ENCODE data around the gene LAPTM5.
"Not testable (repeated sequence)": the region's sequence is repeated elsewhere in the genome, so short reads cannot be mapped to it uniquely, and the experiment has no call there.

LAPTM5 gene

GRCh38 chr1:30790850-30791778 lies 33.5 kb upstream of the LAPTM5 start:
- H3K4me3 Mint-ChIP-seq: no peak overlapping the region
- no peaks in the 10 kb centered on the region for H3K36me3 Mint-ChIP-seq (ENCODE audit: low read depth)
- peaks cover 10% of the 10 kb centered on the region for H3K27me3 Mint-ChIP-seq
- no peaks in the 10 kb centered on the region for H3K9me3 Mint-ChIP-seq
- peaks cover 10% of the 10 kb centered on the region for H3K4me1 Mint-ChIP-seq
- no peak for DNase-seq
- H3K27ac Mint-ChIP-seq: no peak overlapping the region
- peak; percentile 47 for ATAC-seq

GRCh38 chr1:30790256-30790525 lies 32.6 kb upstream of the LAPTM5 start:
- ATAC-seq; H3K36me3 Mint-ChIP-seq (ENCODE audit: low read depth); H3K27ac Mint-ChIP-seq; H3K4me1 Mint-ChIP-seq; DNase-seq; H3K4me3 Mint-ChIP-seq; H3K9me3 Mint-ChIP-seq: not testable (repeated sequence)
- H3K27me3 Mint-ChIP-seq: peaks cover 10% of the 10 kb centered on the region

GRCh38 chr1:30789388-30790255 lies 32.0 kb upstream of the LAPTM5 start:
- Mint-ChIP-seq H3K27ac (no peak overlapping the region), H3K4me3 (no peak overlapping the region), H3K4me1 (peaks cover 10% of the 10 kb centered on the region), H3K36me3 (ENCODE audit: low read depth) (no peaks in the 10 kb centered on the region), H3K27me3 (peaks cover 10% of the 10 kb centered on the region), H3K9me3 (no peaks in the 10 kb centered on the region)
- ATAC-seq (no peak), DNase-seq (no peak)

GRCh38 chr1:30788580-30789387 lies 31.2 kb upstream of the LAPTM5 start:
- ATAC-seq (no peak), DNase-seq (no peak)
- no peaks in the 10 kb centered on the region for H3K36me3 Mint-ChIP-seq (ENCODE audit: low read depth)
- peaks cover 10% of the 10 kb centered on the region for H3K4me1 Mint-ChIP-seq
- peaks cover 10% of the 10 kb centered on the region for H3K27me3 Mint-ChIP-seq
- H3K27ac Mint-ChIP-seq: no peak overlapping the region
- no peaks in the 10 kb centered on the region for H3K9me3 Mint-ChIP-seq
- H3K4me3 Mint-ChIP-seq: no peak overlapping the region

- Mint-ChIP-seq H3K4me3 (no peak overlapping the region), H3K27me3 (peaks cover 9% of the 10 kb centered on the region), H3K36me3 (ENCODE audit: low read depth) (no peaks in the 10 kb centered on the region), H3K27ac (no peak overlapping the region), H3K9me3 (no peaks in the 10 kb centered on the region), H3K4me1 (peaks cover 10% of the 10 kb centered on the region)
- DNase-seq (no peak), ATAC-seq (no peak)
These were observed 30.4 kb upstream of the LAPTM5 start for GRCh38 chr1:30787856-30788495.

GRCh38 chr1:30787266-30787665 lies 29.7 kb upstream of the LAPTM5 start:
- Mint-ChIP-seq H3K4me1 (peaks cover 10% of the 10 kb centered on the region), H3K27me3 (peaks cover 8% of the 10 kb centered on the region)

GRCh38 chr1:30786264-30786991 lies 28.9 kb upstream of the LAPTM5 start:
- no peak overlapping the region for H3K27ac Mint-ChIP-seq
- H3K9me3 Mint-ChIP-seq: no peaks in the 10 kb centered on the region
- DNase-seq: no peak
- no peak for ATAC-seq
- H3K4me3 Mint-ChIP-seq: no peak overlapping the region
- peaks cover 8% of the 10 kb centered on the region for H3K27me3 Mint-ChIP-seq
- no peaks in the 10 kb centered on the region for H3K36me3 Mint-ChIP-seq (ENCODE audit: low read depth)
- H3K4me1 Mint-ChIP-seq: peaks cover 10% of the 10 kb centered on the region

More at GRCh38 chr1:30787266-30787665, 29.7 kb upstream of the LAPTM5 start:
- Mint-ChIP-seq H3K4me3 (no peak overlapping the region), H3K9me3 (no peaks in the 10 kb centered on the region), H3K36me3 (ENCODE audit: low read depth) (no peaks in the 10 kb centered on the region), H3K27ac (no peak overlapping the region)
- DNase-seq (no peak), ATAC-seq (no peak)

- H3K27me3 Mint-ChIP-seq: peaks cover 5% of the 10 kb centered on the region
- no peaks in the 10 kb centered on the region for H3K36me3 Mint-ChIP-seq (ENCODE audit: low read depth)
- no peaks in the 10 kb centered on the region for H3K9me3 Mint-ChIP-seq
- no peak overlapping the region for H3K4me3 Mint-ChIP-seq
- no peak overlapping the region for H3K27ac Mint-ChIP-seq
- peaks cover 6% of the 10 kb centered on the region for H3K4me1 Mint-ChIP-seq
- DNase-seq: no peak
- no peak for ATAC-seq
These were observed 28.1 kb upstream of the LAPTM5 start for GRCh38 chr1:30785714-30786113.

- DNase-seq: no peak
- ATAC-seq: no peak
- Mint-ChIP-seq H3K4me3 (no peak overlapping the region), H3K27me3 (peaks cover 5% of the 10 kb centered on the region), H3K27ac (no peak overlapping the region), H3K4me1 (peaks cover 6% of the 10 kb centered on the region), H3K9me3 (no peaks in the 10 kb centered on the region), H3K36me3 (ENCODE audit: low read depth) (no peaks in the 10 kb centered on the region)
These were observed 27.6 kb upstream of the LAPTM5 start for GRCh38 chr1:30785181-30785580.

- Mint-ChIP-seq H3K27ac (no peak overlapping the region), H3K36me3 (ENCODE audit: low read depth) (no peaks in the 10 kb centered on the region), H3K27me3 (peaks cover 3% of the 10 kb centered on the region), H3K9me3 (no peaks in the 10 kb centered on the region), H3K4me3 (no peak overlapping the region), H3K4me1 (peaks cover 22% of the 10 kb centered on the region)
- DNase-seq: no peak
- ATAC-seq: no peak
These were observed 25.8 kb upstream of the LAPTM5 start for GRCh38 chr1:30783256-30783915.

- H3K27ac Mint-ChIP-seq: no peak overlapping the region
- H3K36me3 Mint-ChIP-seq (ENCODE audit: low read depth): no peaks in the 10 kb centered on the region
- ATAC-seq (peak; percentile 31), DNase-seq (peak; percentile 78)
- peaks cover 24% of the 10 kb centered on the region for H3K4me1 Mint-ChIP-seq
- peaks cover 3% of the 10 kb centered on the region for H3K27me3 Mint-ChIP-seq
- H3K9me3 Mint-ChIP-seq: no peaks in the 10 kb centered on the region
- no peak overlapping the region for H3K4me3 Mint-ChIP-seq
These were observed 25.0 kb upstream of the LAPTM5 start for GRCh38 chr1:30782361-30783255.

- DNase-seq (no peak), ATAC-seq (no peak)
- peaks cover 3% of the 10 kb centered on the region for H3K27me3 Mint-ChIP-seq
- peaks cover 24% of the 10 kb centered on the region for H3K4me1 Mint-ChIP-seq
- no peaks in the 10 kb centered on the region for H3K9me3 Mint-ChIP-seq
- no peaks in the 10 kb centered on the region for H3K36me3 Mint-ChIP-seq (ENCODE audit: low read depth)
- H3K27ac Mint-ChIP-seq: no peak overlapping the region
- H3K4me3 Mint-ChIP-seq: no peak overlapping the region
These were observed 24.3 kb upstream of the LAPTM5 start for GRCh38 chr1:30781906-30782305.
